Neural progenitor cell (in vitro differentiated cells): Measurements from ENCODE around the gene RNF217. TPM values are rescaled to one million over a fixed set of nuclear protein-coding genes. Genes with fewer than 3 reads are reported as not detected.

Experiments
- DNase-seq: peaks from one replicate; pipeline ENCODE4 v3.0.0-alpha.2; 2016; ENCODE audit warnings: low spot score
- H2AFZ ChIP-seq: fragments of 200-600 bp; sonication (generic); replicated peaks from 2 replicates; pipeline ENCODE4 v1.6.1; 2016; ENCODE audit warnings: antibody characterized with exemption
- H3F3A ChIP-seq: fragments of 200-600 bp; sonication (generic); 2 replicates; pipeline ENCODE4 v1.6.1; 2016; ENCODE audit warnings: antibody characterized with exemption, low read depth
- H3K27ac ChIP-seq: fragments of 200-600 bp; sonication (generic); 2 replicates; pipeline ENCODE4 v1.5.1; 2016; ENCODE audit warnings: mild to moderate bottlenecking
- H3K27me3 ChIP-seq: fragments of 200-600 bp; sonication (generic); 2 replicates; pipeline ENCODE4 v1.6.1; 2016; ENCODE audit warnings: mild to moderate bottlenecking, moderate library complexity
- H3K36me3 ChIP-seq: fragments of 200-600 bp; sonication (generic); 2 replicates; pipeline ENCODE4 v1.5.1; 2016
- H3K4me1 ChIP-seq: fragments of 200-600 bp; sonication (generic); 2 replicates; pipeline ENCODE4 v1.6.1; 2016; ENCODE audit warnings: mixed run types
- H3K4me2 ChIP-seq: fragments of 200-600 bp; sonication (generic); 2 replicates; pipeline ENCODE4 v1.6.1; 2016
- H3K4me3 ChIP-seq: fragments of 200-600 bp; sonication (generic); 2 replicates; pipeline ENCODE4 v1.5.1; 2016
- H3K79me2 ChIP-seq: fragments of 200-600 bp; sonication (generic); 2 replicates; pipeline ENCODE4 v1.6.1; 2016; ENCODE audit warnings: low read depth
- H3K9ac ChIP-seq: fragments of 200-600 bp; sonication (generic); 2 replicates; pipeline ENCODE4 v1.6.1; 2016
- H3K9me3 ChIP-seq: fragments of 200-600 bp; sonication (generic); 2 replicates; pipeline ENCODE4 v1.5.1; 2016; ENCODE audit warnings: low read depth
- H4K20me1 ChIP-seq: fragments of 200-600 bp; sonication (generic); 2 replicates; pipeline ENCODE4 v1.6.1; 2016; ENCODE audit warnings: low read depth
- H3K27ac Mint-ChIP-seq: 3 replicates; pipeline ENCODE4 v1.8.0; 2021; ENCODE audit warnings: mixed read lengths
- H3K27me3 Mint-ChIP-seq: 2 replicates; pipeline ENCODE4 v1.8.0; 2022; ENCODE audit warnings: low read depth, mild to moderate bottlenecking, inconsistent platforms, moderate library complexity, mixed read lengths; ENCODE audit not compliant: insufficient read depth
- H3K36me3 Mint-ChIP-seq: 3 replicates; pipeline ENCODE4 v1.8.0; 2021; ENCODE audit warnings: mixed read lengths
- H3K4me1 Mint-ChIP-seq: 3 replicates; pipeline ENCODE4 v1.8.0; 2021; ENCODE audit warnings: mixed read lengths
- H3K4me3 Mint-ChIP-seq: 3 replicates; pipeline ENCODE4 v1.8.0; 2021; ENCODE audit warnings: mild to moderate bottlenecking, moderate library complexity, mixed read lengths
- H3K9me3 Mint-ChIP-seq: 3 replicates; pipeline ENCODE4 v1.8.0; 2020; ENCODE audit warnings: mixed read lengths
- EZH2 ChIP-seq: fragments of 200-600 bp; sonication (generic); IDR thresholded peaks from 2 replicates; pipeline ENCODE4 v1.6.1; 2017; ENCODE audit warnings: antibody characterized with exemption, mild to moderate bottlenecking, moderate library complexity
- EZH2phosphoT487 ChIP-seq: fragments of 200-600 bp; sonication (generic); IDR thresholded peaks from 2 replicates; pipeline ENCODE4 v1.6.1; 2017; ENCODE audit warnings: antibody characterized with exemption
- total RNA-seq: library from RNA; depleted of rRNA; stranded (reverse); fragments of >200 nt; gene quantifications from 2 replicates; pipeline ENCODE4 v1.2.3, GENCODE V29; 2015; ENCODE audit warnings: low replicate concordance
- TF ChIP-seq, protein P1 (sequence below): fragments of 200-600 bp; sonication (generic); IDR thresholded peaks from 2 replicates; pipeline ENCODE4 v1.5.1; 2017; ENCODE audit warnings: antibody characterized with exemption, mild to moderate bottlenecking

The RNF217 gene
- total RNA-seq, 1 donor from 2014 or later, result 24.1 TPM

DNA sequence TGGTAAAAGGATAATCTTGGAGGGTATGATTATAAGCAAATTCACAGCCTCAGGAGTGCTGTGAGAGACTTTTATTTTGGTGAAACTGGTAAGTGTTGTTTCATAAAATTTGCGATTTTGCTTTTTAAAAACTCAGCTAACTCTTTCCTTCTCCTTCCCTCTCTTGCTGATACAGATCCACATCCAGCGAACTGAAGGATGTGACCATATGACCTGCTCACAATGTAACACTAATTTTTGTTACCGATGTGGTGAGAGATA is 114.2 kb downstream of the RNF217 start:
- no peak overlapping the region for H3K27ac ChIP-seq
- Mint-ChIP-seq H3K4me3 (no peak overlapping the region), H3K9me3 (no peaks in the 10 kb centered on the region), H3K27ac (no peak overlapping the region), H3K27me3 (no peaks in the 10 kb centered on the region), H3K36me3 (peaks cover 22% of the 10 kb centered on the region), H3K4me1 (peaks cover 14% of the 10 kb centered on the region)
- no peaks in the 10 kb centered on the region for H3K9me3 ChIP-seq
- H3K36me3 ChIP-seq, result no peaks in the 10 kb centered on the region
- H3K4me2 ChIP-seq, result no peak overlapping the region
- DNase-seq, result no peak
- no peaks in the 10 kb centered on the region for H3K79me2 ChIP-seq
- no peaks in the 10 kb centered on the region for H3K4me1 ChIP-seq
- TF ChIP-seq EZH2, result no peak
- TF ChIP-seq, protein P1, sequence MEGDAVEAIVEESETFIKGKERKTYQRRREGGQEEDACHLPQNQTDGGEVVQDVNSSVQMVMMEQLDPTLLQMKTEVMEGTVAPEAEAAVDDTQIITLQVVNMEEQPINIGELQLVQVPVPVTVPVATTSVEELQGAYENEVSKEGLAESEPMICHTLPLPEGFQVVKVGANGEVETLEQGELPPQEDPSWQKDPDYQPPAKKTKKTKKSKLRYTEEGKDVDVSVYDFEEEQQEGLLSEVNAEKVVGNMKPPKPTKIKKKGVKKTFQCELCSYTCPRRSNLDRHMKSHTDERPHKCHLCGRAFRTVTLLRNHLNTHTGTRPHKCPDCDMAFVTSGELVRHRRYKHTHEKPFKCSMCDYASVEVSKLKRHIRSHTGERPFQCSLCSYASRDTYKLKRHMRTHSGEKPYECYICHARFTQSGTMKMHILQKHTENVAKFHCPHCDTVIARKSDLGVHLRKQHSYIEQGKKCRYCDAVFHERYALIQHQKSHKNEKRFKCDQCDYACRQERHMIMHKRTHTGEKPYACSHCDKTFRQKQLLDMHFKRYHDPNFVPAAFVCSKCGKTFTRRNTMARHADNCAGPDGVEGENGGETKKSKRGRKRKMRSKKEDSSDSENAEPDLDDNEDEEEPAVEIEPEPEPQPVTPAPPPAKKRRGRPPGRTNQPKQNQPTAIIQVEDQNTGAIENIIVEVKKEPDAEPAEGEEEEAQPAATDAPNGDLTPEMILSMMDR, result no peak
- no peak overlapping the region for H3K9ac ChIP-seq
- H3K27me3 ChIP-seq, result no peaks in the 10 kb centered on the region
- no peak overlapping the region for H3K4me3 ChIP-seq
- no peak overlapping the region for H2AFZ ChIP-seq
- no peaks in the 10 kb centered on the region for H3F3A ChIP-seq
- no peaks in the 10 kb centered on the region for H4K20me1 ChIP-seq

DNA sequence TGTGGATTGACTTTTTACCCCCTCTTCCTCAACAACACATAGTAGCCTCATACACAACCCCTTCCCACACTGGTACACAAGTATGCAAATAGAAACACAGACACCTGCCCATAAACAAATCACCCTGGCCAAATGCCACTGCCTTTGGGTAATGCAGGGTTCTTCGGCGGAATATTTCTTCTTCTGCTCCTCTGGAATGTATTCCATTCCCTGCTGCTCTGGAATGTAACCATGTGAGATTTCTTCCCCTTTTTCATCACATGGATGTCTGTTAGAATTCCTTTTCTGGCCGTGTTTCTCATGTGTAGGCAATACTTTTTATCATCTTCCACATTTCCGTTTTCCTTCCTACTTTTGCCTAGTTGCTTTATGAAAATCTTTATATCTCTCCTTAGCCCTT is 115.2 kb downstream of the RNF217 start:
- no peak overlapping the region for H3K4me3 ChIP-seq
- H3K27ac ChIP-seq, result no peak overlapping the region
- H3K27me3 ChIP-seq, result no peaks in the 10 kb centered on the region
- H4K20me1 ChIP-seq, result no peaks in the 10 kb centered on the region
- no peak overlapping the region for H3K4me2 ChIP-seq
- TF ChIP-seq EZH2phosphoT487 (no peak), EZH2 (no peak)
- TF ChIP-seq, protein P1, result no peak
- no peaks in the 10 kb centered on the region for H3K79me2 ChIP-seq
- peaks cover 25% of the 10 kb centered on the region for H3K36me3 Mint-ChIP-seq
- no peaks in the 10 kb centered on the region for H3F3A ChIP-seq
- no peak overlapping the region for H3K27ac Mint-ChIP-seq
- no peak overlapping the region for H2AFZ ChIP-seq
- no peaks in the 10 kb centered on the region for H3K9me3 ChIP-seq
- no peak for DNase-seq
- H3K9ac ChIP-seq, result no peak overlapping the region
- H3K27me3 Mint-ChIP-seq, result no peaks in the 10 kb centered on the region
- H3K4me1 Mint-ChIP-seq, result peaks cover 14% of the 10 kb centered on the region
- H3K4me3 Mint-ChIP-seq, result no peak overlapping the region
- H3K9me3 Mint-ChIP-seq, result no peaks in the 10 kb centered on the region
- no peaks in the 10 kb centered on the region for H3K36me3 ChIP-seq
- no peaks in the 10 kb centered on the region for H3K4me1 ChIP-seq

DNA sequence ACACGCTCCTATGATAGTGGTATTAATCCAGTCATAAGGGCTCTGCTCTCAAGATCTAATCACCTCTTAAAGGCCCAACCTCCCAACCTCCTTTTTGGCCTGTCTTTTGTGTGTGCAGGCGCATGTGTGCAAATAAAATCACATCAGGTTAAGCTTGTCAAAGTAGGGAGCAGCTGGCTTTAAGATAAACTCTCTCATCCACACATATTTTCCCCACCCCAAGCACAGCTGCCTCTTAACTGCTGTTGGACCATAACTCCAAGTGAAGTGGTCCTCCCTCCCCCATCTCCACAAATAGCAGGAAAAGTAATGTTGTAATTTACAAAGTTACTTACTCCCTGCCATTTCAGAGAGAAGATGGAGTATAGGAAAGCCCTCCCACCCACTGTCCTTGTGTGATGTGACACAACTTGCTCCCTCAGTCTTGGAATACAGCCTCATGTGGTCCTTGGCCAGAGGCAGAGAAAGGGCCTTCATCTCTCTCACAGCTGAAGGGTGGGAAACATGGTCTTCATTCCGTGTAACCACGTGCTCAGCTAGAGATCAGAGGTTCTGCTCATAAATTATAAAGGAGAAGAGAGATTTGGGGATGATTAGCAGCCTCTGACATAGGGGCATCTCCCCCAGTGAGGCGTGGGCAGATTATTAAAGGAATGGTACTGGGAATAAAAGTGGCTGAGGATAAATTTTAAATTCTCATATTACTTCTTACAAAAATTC is 116.5 kb downstream of the RNF217 start:
- Histone ChIP-seq H3K4me2 (no peak overlapping the region), H3K9ac (no peak overlapping the region), H3K36me3 (no peaks in the 10 kb centered on the region), H3K27ac (no peak overlapping the region), H4K20me1 (no peaks in the 10 kb centered on the region), H3K4me1 (no peaks in the 10 kb centered on the region), H3K27me3 (no peaks in the 10 kb centered on the region), H3F3A (no peaks in the 10 kb centered on the region), H3K79me2 (no peaks in the 10 kb centered on the region), H2AFZ (no peak overlapping the region), H3K9me3 (no peaks in the 10 kb centered on the region), H3K4me3 (no peak overlapping the region)
- Mint-ChIP-seq H3K9me3 (no peaks in the 10 kb centered on the region), H3K4me1 (peaks cover 9% of the 10 kb centered on the region), H3K27me3 (no peaks in the 10 kb centered on the region), H3K27ac (no peak overlapping the region), H3K36me3 (peaks cover 31% of the 10 kb centered on the region), H3K4me3 (no peak overlapping the region)
- DNase-seq, result no peak
- TF ChIP-seq, protein P1, result no peak
- TF ChIP-seq EZH2phosphoT487, result no peak
